ES-I3 (cell line): ENCODE measurements around the gene SYN1.

Experiments
- H3K36me3 ChIP-seq: 2 replicates; pipeline ENCODE4 v1.6.1; 2013; ENCODE audit warnings: mild to moderate bottlenecking, low read length, control low read depth, moderate library complexity; ENCODE audit not compliant: insufficient read depth
- H3K4me1 ChIP-seq: 2 replicates; pipeline ENCODE4 v1.6.1; 2013; ENCODE audit warnings: mild to moderate bottlenecking, control low read depth, low read length; ENCODE audit not compliant: insufficient read depth
- H3K9ac ChIP-seq: 2 replicates; pipeline ENCODE4 v1.6.1; 2013; ENCODE audit warnings: low read depth, mild to moderate bottlenecking, low read length, moderate library complexity
- H3K9me3 ChIP-seq: 2 replicates; pipeline ENCODE4 v1.6.1; 2013; ENCODE audit warnings: mild to moderate bottlenecking, low read length, moderate library complexity; ENCODE audit not compliant: control insufficient read depth, insufficient read depth

SYN1 gene

GRCh38 chrX:47578692-47579091 lies 41.0 kb downstream of the SYN1 start:
- no peak overlapping the region for H3K9ac ChIP-seq
- no peaks in the 10 kb centered on the region for H3K36me3 ChIP-seq
- H3K4me1 ChIP-seq, result peaks cover 16% of the 10 kb centered on the region
- no peaks in the 10 kb centered on the region for H3K9me3 ChIP-seq

- H3K36me3 ChIP-seq, result no peaks in the 10 kb centered on the region
- no peak overlapping the region for H3K9ac ChIP-seq
- H3K4me1 ChIP-seq, result peaks cover 20% of the 10 kb centered on the region
- H3K9me3 ChIP-seq, result no peaks in the 10 kb centered on the region
These were observed 41.8 kb downstream of the SYN1 start for GRCh38 chrX:47577901-47578300.

GRCh38 chrX:47577424-47577823 lies 42.2 kb downstream of the SYN1 start:
- H3K4me1 ChIP-seq, result peaks cover 25% of the 10 kb centered on the region
- no peaks in the 10 kb centered on the region for H3K36me3 ChIP-seq
- H3K9me3 ChIP-seq, result no peaks in the 10 kb centered on the region
- H3K9ac ChIP-seq, result no peak overlapping the region

- Histone ChIP-seq H3K9ac (no peak overlapping the region), H3K36me3 (no peaks in the 10 kb centered on the region), H3K9me3 (no peaks in the 10 kb centered on the region), H3K4me1 (peaks cover 22% of the 10 kb centered on the region; the same call in 1 of the 2 replicates)
These were observed 43.4 kb downstream of the SYN1 start for GRCh38 chrX:47576021-47576898.

- no peaks in the 10 kb centered on the region; the same call in none of the 2 replicates for H3K36me3 ChIP-seq
- peak overlapping the region; percentile 93 for H3K9ac ChIP-seq
- no peaks in the 10 kb centered on the region for H3K9me3 ChIP-seq
- H3K4me1 ChIP-seq, result peaks cover 22% of the 10 kb centered on the region; the same call in 1 of the 2 replicates
These were observed 44.9 kb downstream of the SYN1 start for GRCh38 chrX:47574547-47575301.

- peaks cover 4% of the 10 kb centered on the region for H3K36me3 ChIP-seq
- H3K4me1 ChIP-seq, result peaks cover 21% of the 10 kb centered on the region; the same call in 1 of the 2 replicates
- H3K9ac ChIP-seq, result peak overlapping the region; percentile 93
- no peaks in the 10 kb centered on the region for H3K9me3 ChIP-seq
These were observed 45.5 kb downstream of the SYN1 start for GRCh38 chrX:47574076-47574546.

- Histone ChIP-seq H3K36me3 (peaks cover 6% of the 10 kb centered on the region), H3K9ac (peak overlapping the region; percentile 93), H3K4me1 (peaks cover 16% of the 10 kb centered on the region; the same call in 1 of the 2 replicates), H3K9me3 (no peaks in the 10 kb centered on the region)
These were observed 46.1 kb downstream of the SYN1 start for GRCh38 chrX:47573341-47574075.

GRCh38 chrX:47572773-47573340 lies 46.8 kb downstream of the SYN1 start:
- Histone ChIP-seq H3K36me3 (peaks cover 8% of the 10 kb centered on the region), H3K9me3 (no peaks in the 10 kb centered on the region), H3K9ac (no peak overlapping the region), H3K4me1 (peaks cover 11% of the 10 kb centered on the region; the same call in 1 of the 2 replicates)

- Histone ChIP-seq H3K9ac (no peak overlapping the region), H3K36me3 (peaks cover 8% of the 10 kb centered on the region), H3K4me1 (peaks cover 10% of the 10 kb centered on the region; the same call in 1 of the 2 replicates), H3K9me3 (no peaks in the 10 kb centered on the region)
These were observed 47.8 kb downstream of the SYN1 start for GRCh38 chrX:47571896-47572295.

GRCh38 chrX:47571215-47571614 lies 48.4 kb downstream of the SYN1 start:
- H3K9ac ChIP-seq, result no peak overlapping the region
- H3K9me3 ChIP-seq, result no peaks in the 10 kb centered on the region
- H3K36me3 ChIP-seq, result peaks cover 8% of the 10 kb centered on the region
- peaks cover 10% of the 10 kb centered on the region; the same call in 1 of the 2 replicates for H3K4me1 ChIP-seq

- Histone ChIP-seq H3K4me1 (peaks cover 10% of the 10 kb centered on the region; the same call in 1 of the 2 replicates), H3K9ac (no peak overlapping the region), H3K36me3 (peaks cover 8% of the 10 kb centered on the region), H3K9me3 (no peaks in the 10 kb centered on the region)
These were observed 48.9 kb downstream of the SYN1 start for GRCh38 chrX:47570794-47571193.

GRCh38 chrX:47568656-47569295 lies 50.9 kb downstream of the SYN1 start:
- Histone ChIP-seq H3K4me1 (peaks cover 10% of the 10 kb centered on the region; the same call in 1 of the 2 replicates), H3K9me3 (no peaks in the 10 kb centered on the region), H3K36me3 (peaks cover 11% of the 10 kb centered on the region), H3K9ac (no peak overlapping the region)

- Histone ChIP-seq H3K4me1 (no peaks in the 10 kb centered on the region), H3K9ac (no peak overlapping the region), H3K36me3 (peaks cover 15% of the 10 kb centered on the region), H3K9me3 (no peaks in the 10 kb centered on the region)
These were observed 52.8 kb downstream of the SYN1 start for GRCh38 chrX:47566841-47567240.
